Measurements from ENCODE around the gene TMCC2.

- TF ChIP-seq CTCF (IDR thresholded peaks at IDR 0.05; ENCODE audit: control extremely low read depth in 1 of 3, insufficient read depth in 1 of 3, low read depth in 1 of 3, low read length in 3 of 3) = no peak
- TF ChIP-seq ATF3 (IDR thresholded peaks at IDR 0.05; ENCODE audit: insufficient read depth, low read depth, low read length) = no peak
- TF ChIP-seq USF2 (IDR thresholded peaks at IDR 0.05; ENCODE audit: low read length) = no peak
- no peak for TF ChIP-seq RAD21 (IDR thresholded peaks at IDR 0.05 in 1 of 2, conservative IDR thresholded peaks at IDR 0.05 in 1 of 2; ENCODE audit: low read depth in 2 of 2, low read length in 2 of 2)
These were observed 60.2 kb downstream of the TMCC2 start for GRCh38 chr1:205287767-205288559.

Measured in H1 (cell line).